Neural progenitor cell (in vitro differentiated cells): ENCODE measurements around the gene EVL. TPM values are rescaled to one million over a fixed set of nuclear protein-coding genes. Genes with fewer than 3 reads are reported as not detected.

Experiments used
- DNase-seq: peaks from one replicate; pipeline ENCODE4 v3.0.0-alpha.2; 2016; ENCODE audit warnings: low spot score
- H2AFZ ChIP-seq: fragments of 200-600 bp; sonication (generic); replicated peaks from 2 replicates; pipeline ENCODE4 v1.6.1; 2016; ENCODE audit warnings: antibody characterized with exemption
- H3F3A ChIP-seq: fragments of 200-600 bp; sonication (generic); 2 replicates; pipeline ENCODE4 v1.6.1; 2016; ENCODE audit warnings: antibody characterized with exemption, low read depth
- H3K27ac ChIP-seq: fragments of 200-600 bp; sonication (generic); 2 replicates; pipeline ENCODE4 v1.5.1; 2016; ENCODE audit warnings: mild to moderate bottlenecking
- H3K27me3 ChIP-seq: fragments of 200-600 bp; sonication (generic); 2 replicates; pipeline ENCODE4 v1.6.1; 2016; ENCODE audit warnings: mild to moderate bottlenecking, moderate library complexity
- H3K36me3 ChIP-seq: fragments of 200-600 bp; sonication (generic); 2 replicates; pipeline ENCODE4 v1.5.1; 2016
- H3K4me1 ChIP-seq: fragments of 200-600 bp; sonication (generic); 2 replicates; pipeline ENCODE4 v1.6.1; 2016; ENCODE audit warnings: mixed run types
- H3K4me2 ChIP-seq: fragments of 200-600 bp; sonication (generic); 2 replicates; pipeline ENCODE4 v1.6.1; 2016
- H3K4me3 ChIP-seq: fragments of 200-600 bp; sonication (generic); 2 replicates; pipeline ENCODE4 v1.5.1; 2016
- H3K79me2 ChIP-seq: fragments of 200-600 bp; sonication (generic); 2 replicates; pipeline ENCODE4 v1.6.1; 2016; ENCODE audit warnings: low read depth
- H3K9ac ChIP-seq: fragments of 200-600 bp; sonication (generic); 2 replicates; pipeline ENCODE4 v1.6.1; 2016
- H3K9me3 ChIP-seq: fragments of 200-600 bp; sonication (generic); 2 replicates; pipeline ENCODE4 v1.5.1; 2016; ENCODE audit warnings: low read depth
- H4K20me1 ChIP-seq: fragments of 200-600 bp; sonication (generic); 2 replicates; pipeline ENCODE4 v1.6.1; 2016; ENCODE audit warnings: low read depth
- H3K27ac Mint-ChIP-seq: 3 replicates; pipeline ENCODE4 v1.8.0; 2021; ENCODE audit warnings: mixed read lengths
- H3K27me3 Mint-ChIP-seq: 2 replicates; pipeline ENCODE4 v1.8.0; 2022; ENCODE audit warnings: low read depth, mild to moderate bottlenecking, inconsistent platforms, moderate library complexity, mixed read lengths; ENCODE audit not compliant: insufficient read depth
- H3K36me3 Mint-ChIP-seq: 3 replicates; pipeline ENCODE4 v1.8.0; 2021; ENCODE audit warnings: mixed read lengths
- H3K4me1 Mint-ChIP-seq: 3 replicates; pipeline ENCODE4 v1.8.0; 2021; ENCODE audit warnings: mixed read lengths
- H3K4me3 Mint-ChIP-seq: 3 replicates; pipeline ENCODE4 v1.8.0; 2021; ENCODE audit warnings: mild to moderate bottlenecking, moderate library complexity, mixed read lengths
- H3K9me3 Mint-ChIP-seq: 3 replicates; pipeline ENCODE4 v1.8.0; 2020; ENCODE audit warnings: mixed read lengths
- EZH2 ChIP-seq: fragments of 200-600 bp; sonication (generic); IDR thresholded peaks from 2 replicates; pipeline ENCODE4 v1.6.1; 2017; ENCODE audit warnings: antibody characterized with exemption, mild to moderate bottlenecking, moderate library complexity
- EZH2phosphoT487 ChIP-seq: fragments of 200-600 bp; sonication (generic); IDR thresholded peaks from 2 replicates; pipeline ENCODE4 v1.6.1; 2017; ENCODE audit warnings: antibody characterized with exemption
- total RNA-seq: library from RNA; depleted of rRNA; stranded (reverse); fragments of >200 nt; gene quantifications from 2 replicates; pipeline ENCODE4 v1.2.3, GENCODE V29; 2015; ENCODE audit warnings: low replicate concordance
- TF ChIP-seq, protein P1 (sequence below): fragments of 200-600 bp; sonication (generic); IDR thresholded peaks from 2 replicates; pipeline ENCODE4 v1.5.1; 2017; ENCODE audit warnings: antibody characterized with exemption, mild to moderate bottlenecking

Gene EVL
- total RNA-seq, 1 donor from 2014 or later: 49.2 TPM

DNA sequence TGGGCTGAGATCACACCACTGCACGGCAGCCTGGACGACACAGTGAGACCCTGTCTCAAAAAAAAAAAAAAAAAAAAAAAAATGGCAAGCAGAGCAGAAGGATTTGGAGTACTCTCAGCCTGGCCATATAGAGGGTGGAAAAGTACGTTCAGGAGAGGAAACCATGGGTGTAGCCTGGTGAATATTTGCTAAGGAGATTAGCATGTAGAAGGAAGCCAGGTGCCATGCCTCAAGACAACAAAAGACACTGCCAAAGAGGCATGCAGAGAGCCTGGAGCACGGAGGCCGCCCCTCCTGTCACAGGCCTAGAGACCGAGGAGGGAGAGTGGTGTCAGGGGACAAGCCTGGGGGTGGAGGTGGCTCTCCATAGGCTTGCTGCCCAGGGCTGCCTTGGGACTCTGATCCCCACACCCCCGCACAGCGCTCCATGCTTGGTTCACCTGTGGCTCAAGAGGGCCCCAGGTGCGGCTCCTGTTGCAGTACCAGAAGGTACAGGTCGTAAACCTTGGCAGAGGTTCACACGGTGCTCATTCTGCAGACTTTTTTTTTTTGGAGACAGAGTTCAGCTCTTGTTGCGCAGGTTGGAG, 122.1 kb downstream of the EVL start:
- Histone ChIP-seq H4K20me1 (no peaks in the 10 kb centered on the region), H3K9ac (no peak overlapping the region), H3K4me3 (no peak overlapping the region), H3K27ac (no peak overlapping the region), H3F3A (no peaks in the 10 kb centered on the region), H3K4me1 (no peaks in the 10 kb centered on the region), H2AFZ (no peak overlapping the region), H3K36me3 (no peaks in the 10 kb centered on the region), H3K9me3 (no peaks in the 10 kb centered on the region), H3K4me2 (no peak overlapping the region), H3K27me3 (no peaks in the 10 kb centered on the region), H3K79me2 (no peaks in the 10 kb centered on the region)
- H3K9me3 Mint-ChIP-seq: no peaks in the 10 kb centered on the region
- H3K27me3 Mint-ChIP-seq: peaks cover 4% of the 10 kb centered on the region
- H3K27ac Mint-ChIP-seq: no peak overlapping the region
- H3K36me3 Mint-ChIP-seq: no peaks in the 10 kb centered on the region
- DNase-seq: no peak
- TF ChIP-seq, protein P1, sequence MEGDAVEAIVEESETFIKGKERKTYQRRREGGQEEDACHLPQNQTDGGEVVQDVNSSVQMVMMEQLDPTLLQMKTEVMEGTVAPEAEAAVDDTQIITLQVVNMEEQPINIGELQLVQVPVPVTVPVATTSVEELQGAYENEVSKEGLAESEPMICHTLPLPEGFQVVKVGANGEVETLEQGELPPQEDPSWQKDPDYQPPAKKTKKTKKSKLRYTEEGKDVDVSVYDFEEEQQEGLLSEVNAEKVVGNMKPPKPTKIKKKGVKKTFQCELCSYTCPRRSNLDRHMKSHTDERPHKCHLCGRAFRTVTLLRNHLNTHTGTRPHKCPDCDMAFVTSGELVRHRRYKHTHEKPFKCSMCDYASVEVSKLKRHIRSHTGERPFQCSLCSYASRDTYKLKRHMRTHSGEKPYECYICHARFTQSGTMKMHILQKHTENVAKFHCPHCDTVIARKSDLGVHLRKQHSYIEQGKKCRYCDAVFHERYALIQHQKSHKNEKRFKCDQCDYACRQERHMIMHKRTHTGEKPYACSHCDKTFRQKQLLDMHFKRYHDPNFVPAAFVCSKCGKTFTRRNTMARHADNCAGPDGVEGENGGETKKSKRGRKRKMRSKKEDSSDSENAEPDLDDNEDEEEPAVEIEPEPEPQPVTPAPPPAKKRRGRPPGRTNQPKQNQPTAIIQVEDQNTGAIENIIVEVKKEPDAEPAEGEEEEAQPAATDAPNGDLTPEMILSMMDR: no peak
- no peak for TF ChIP-seq EZH2
- peaks cover 4% of the 10 kb centered on the region for H3K4me1 Mint-ChIP-seq
- H3K4me3 Mint-ChIP-seq: no peak overlapping the region

- Mint-ChIP-seq H3K36me3 (no peaks in the 10 kb centered on the region), H3K27me3 (no peaks in the 10 kb centered on the region), H3K4me3 (no peak overlapping the region), H3K27ac (no peak overlapping the region), H3K4me1 (peaks cover 7% of the 10 kb centered on the region), H3K9me3 (no peaks in the 10 kb centered on the region)
- H3K4me3 ChIP-seq: no peak overlapping the region
- no peaks in the 10 kb centered on the region for H3K36me3 ChIP-seq
- no peak overlapping the region for H3K27ac ChIP-seq
- no peaks in the 10 kb centered on the region for H3K9me3 ChIP-seq
- no peak overlapping the region for H3K9ac ChIP-seq
- no peak for TF ChIP-seq EZH2phosphoT487
- no peak for TF ChIP-seq EZH2
- TF ChIP-seq, protein P1: no peak
- no peaks in the 10 kb centered on the region for H3K4me1 ChIP-seq
- no peaks in the 10 kb centered on the region for H3K79me2 ChIP-seq
- no peak for DNase-seq
- H4K20me1 ChIP-seq: no peaks in the 10 kb centered on the region
- H3K27me3 ChIP-seq: no peaks in the 10 kb centered on the region
- no peak overlapping the region for H3K4me2 ChIP-seq
- no peak overlapping the region for H2AFZ ChIP-seq
- peaks cover 4% of the 10 kb centered on the region for H3F3A ChIP-seq
Observed at GRCh38 chr14:100188392-100189030, 123.3 kb downstream of the EVL start.

GRCh38 chr14:100190126-100190525, 124.9 kb downstream of the EVL start:
- H3K36me3 ChIP-seq: no peaks in the 10 kb centered on the region
- no peak for DNase-seq

More at GRCh38 chr14:100190126-100190525, 124.9 kb downstream of the EVL start:
- no peaks in the 10 kb centered on the region for H3K27me3 Mint-ChIP-seq
- Histone ChIP-seq H3K79me2 (no peaks in the 10 kb centered on the region), H3F3A (peaks cover 12% of the 10 kb centered on the region), H3K27me3 (no peaks in the 10 kb centered on the region), H3K4me1 (no peaks in the 10 kb centered on the region), H4K20me1 (no peaks in the 10 kb centered on the region), H3K27ac (no peak overlapping the region), H3K4me3 (no peak overlapping the region), H3K9me3 (no peaks in the 10 kb centered on the region), H3K4me2 (no peak overlapping the region), H2AFZ (no peak overlapping the region), H3K9ac (no peak overlapping the region)
- H3K36me3 Mint-ChIP-seq: no peaks in the 10 kb centered on the region
- no peak overlapping the region for H3K4me3 Mint-ChIP-seq
- no peak overlapping the region for H3K27ac Mint-ChIP-seq
- no peaks in the 10 kb centered on the region for H3K9me3 Mint-ChIP-seq
- TF ChIP-seq EZH2phosphoT487 (no peak), EZH2 (no peak)
- TF ChIP-seq, protein P1: no peak
- peaks cover 6% of the 10 kb centered on the region for H3K4me1 Mint-ChIP-seq
